ENCODE measurements around the gene LRMDA.

Gene LRMDA

GRCh38 chr10:76315240-76315639 lies 883.8 kb downstream of the LRMDA start:
- no peak for DNase-seq (ENCODE audit: low read depth, low spot score)
- Histone ChIP-seq H3K36me3 (ENCODE audit: control insufficient read depth, insufficient read depth, low read length) (no peaks in the 10 kb centered on the region), H3K9me3 (ENCODE audit: control insufficient read depth, insufficient read depth, low read length) (no peaks in the 10 kb centered on the region), H3K27me3 (ENCODE audit: control insufficient read depth, insufficient read depth, low read length) (no peaks in the 10 kb centered on the region), H3K4me1 (ENCODE audit: control insufficient read depth, insufficient read depth, low read length) (peaks cover 2% of the 10 kb centered on the region; the same call in 1 of the 2 replicates), H3K27ac (ENCODE audit: low read length) (no peak overlapping the region), H3K4me3 (ENCODE audit: low read length) (no peak overlapping the region)
- no CpG with 5 or more reads among the region's 14 CpGs for WGBS (ENCODE audit: insufficient coverage, insufficient read length)

- Histone ChIP-seq H3K36me3 (ENCODE audit: control insufficient read depth, insufficient read depth, low read length) (no peaks in the 10 kb centered on the region), H3K27ac (ENCODE audit: low read length) (no peak overlapping the region), H3K27me3 (ENCODE audit: control insufficient read depth, insufficient read depth, low read length) (no peaks in the 10 kb centered on the region), H3K4me3 (ENCODE audit: low read length) (no peak overlapping the region), H3K9me3 (ENCODE audit: control insufficient read depth, insufficient read depth, low read length) (no peaks in the 10 kb centered on the region), H3K4me1 (ENCODE audit: control insufficient read depth, insufficient read depth, low read length) (peaks cover 2% of the 10 kb centered on the region; the same call in 1 of the 2 replicates)
- DNase-seq (ENCODE audit: low read depth, low spot score) = no peak
- no CpG with 5 or more reads among the region's 12 CpGs for WGBS (ENCODE audit: insufficient coverage, insufficient read length)
Measured at GRCh38 chr10:76316234-76316633, 884.8 kb downstream of the LRMDA start.

GRCh38 chr10:76317078-76317477 lies 885.7 kb downstream of the LRMDA start:
- Histone ChIP-seq H3K9me3 (ENCODE audit: control insufficient read depth, insufficient read depth, low read length) (no peaks in the 10 kb centered on the region), H3K27ac (ENCODE audit: low read length) (no peak overlapping the region), H3K36me3 (ENCODE audit: control insufficient read depth, insufficient read depth, low read length) (no peaks in the 10 kb centered on the region), H3K4me3 (ENCODE audit: low read length) (no peak overlapping the region), H3K27me3 (ENCODE audit: control insufficient read depth, insufficient read depth, low read length) (no peaks in the 10 kb centered on the region), H3K4me1 (ENCODE audit: control insufficient read depth, insufficient read depth, low read length) (peaks cover 2% of the 10 kb centered on the region; the same call in 1 of the 2 replicates)
- WGBS (ENCODE audit: insufficient coverage, insufficient read length) = 100% methylated on average over 1 of the region's 4 CpGs
- no peak for DNase-seq (ENCODE audit: low read depth, low spot score)

GRCh38 chr10:76318211-76318610 lies 886.8 kb downstream of the LRMDA start:
- Histone ChIP-seq H3K27me3 (ENCODE audit: control insufficient read depth, insufficient read depth, low read length) (no peaks in the 10 kb centered on the region), H3K4me1 (ENCODE audit: control insufficient read depth, insufficient read depth, low read length) (peaks cover 2% of the 10 kb centered on the region; the same call in 1 of the 2 replicates), H3K27ac (ENCODE audit: low read length) (no peak overlapping the region), H3K9me3 (ENCODE audit: control insufficient read depth, insufficient read depth, low read length) (no peaks in the 10 kb centered on the region), H3K4me3 (ENCODE audit: low read length) (no peak overlapping the region), H3K36me3 (ENCODE audit: control insufficient read depth, insufficient read depth, low read length) (no peaks in the 10 kb centered on the region)
- DNase-seq (ENCODE audit: low read depth, low spot score) = no peak
- WGBS (ENCODE audit: insufficient coverage, insufficient read length) = no CpG with 5 or more reads among the region's 2 CpGs

GRCh38 chr10:76319661-76320060 lies 888.2 kb downstream of the LRMDA start:
- no peaks in the 10 kb centered on the region for H3K9me3 ChIP-seq (ENCODE audit: control insufficient read depth, insufficient read depth, low read length)
- WGBS (ENCODE audit: insufficient coverage, insufficient read length) = no CpG with 5 or more reads among the region's 4 CpGs

GRCh38 chr10:76324283-76324682 lies 892.9 kb downstream of the LRMDA start:
- WGBS (ENCODE audit: insufficient coverage, insufficient read length) = no CpG with 5 or more reads among the region's 6 CpGs
- DNase-seq (ENCODE audit: low read depth, low spot score) = no peak

More at GRCh38 chr10:76319661-76320060, 888.2 kb downstream of the LRMDA start:
- Histone ChIP-seq H3K4me1 (ENCODE audit: control insufficient read depth, insufficient read depth, low read length) (peaks cover 2% of the 10 kb centered on the region; the same call in 1 of the 2 replicates), H3K27ac (ENCODE audit: low read length) (no peak overlapping the region), H3K4me3 (ENCODE audit: low read length) (no peak overlapping the region), H3K36me3 (ENCODE audit: control insufficient read depth, insufficient read depth, low read length) (no peaks in the 10 kb centered on the region), H3K27me3 (ENCODE audit: control insufficient read depth, insufficient read depth, low read length) (no peaks in the 10 kb centered on the region)
- DNase-seq (ENCODE audit: low read depth, low spot score) = no peak

GRCh38 chr10:76327441-76327840 lies 896.0 kb downstream of the LRMDA start:
- DNase-seq (ENCODE audit: low read depth, low spot score) = no peak
- H3K36me3 ChIP-seq (ENCODE audit: control insufficient read depth, insufficient read depth, low read length) = no peaks in the 10 kb centered on the region
- H3K27me3 ChIP-seq (ENCODE audit: control insufficient read depth, insufficient read depth, low read length) = no peaks in the 10 kb centered on the region
- H3K9me3 ChIP-seq (ENCODE audit: control insufficient read depth, insufficient read depth, low read length) = no peaks in the 10 kb centered on the region
- no peaks in the 10 kb centered on the region for H3K4me1 ChIP-seq (ENCODE audit: control insufficient read depth, insufficient read depth, low read length)
- no peak overlapping the region for H3K4me3 ChIP-seq (ENCODE audit: low read length)
- no CpG with 5 or more reads among the region's 2 CpGs for WGBS (ENCODE audit: insufficient coverage, insufficient read length)
- no peak overlapping the region for H3K27ac ChIP-seq (ENCODE audit: low read length)

More at GRCh38 chr10:76324283-76324682, 892.9 kb downstream of the LRMDA start:
- Histone ChIP-seq H3K4me1 (ENCODE audit: control insufficient read depth, insufficient read depth, low read length) (no peaks in the 10 kb centered on the region), H3K36me3 (ENCODE audit: control insufficient read depth, insufficient read depth, low read length) (no peaks in the 10 kb centered on the region), H3K27ac (ENCODE audit: low read length) (no peak overlapping the region), H3K4me3 (ENCODE audit: low read length) (no peak overlapping the region), H3K27me3 (ENCODE audit: control insufficient read depth, insufficient read depth, low read length) (no peaks in the 10 kb centered on the region), H3K9me3 (ENCODE audit: control insufficient read depth, insufficient read depth, low read length) (no peaks in the 10 kb centered on the region)

- H3K4me3 ChIP-seq (ENCODE audit: low read length) = no peak overlapping the region
- H3K27ac ChIP-seq (ENCODE audit: low read length) = no peak overlapping the region
- H3K9me3 ChIP-seq (ENCODE audit: control insufficient read depth, insufficient read depth, low read length) = no peaks in the 10 kb centered on the region
- H3K4me1 ChIP-seq (ENCODE audit: control insufficient read depth, insufficient read depth, low read length) = no peaks in the 10 kb centered on the region
- H3K36me3 ChIP-seq (ENCODE audit: control insufficient read depth, insufficient read depth, low read length) = no peaks in the 10 kb centered on the region
- DNase-seq (ENCODE audit: low read depth, low spot score) = no peak
- H3K27me3 ChIP-seq (ENCODE audit: control insufficient read depth, insufficient read depth, low read length) = no peaks in the 10 kb centered on the region
- no CpG with 5 or more reads among the region's 2 CpGs for WGBS (ENCODE audit: insufficient coverage, insufficient read length)
Measured at GRCh38 chr10:76328348-76328747, 896.9 kb downstream of the LRMDA start.

GRCh38 chr10:76329891-76330575 lies 898.6 kb downstream of the LRMDA start:
- no CpG with 5 or more reads among the region's 5 CpGs for WGBS (ENCODE audit: insufficient coverage, insufficient read length)
- Histone ChIP-seq H3K27me3 (ENCODE audit: control insufficient read depth, insufficient read depth, low read length) (no peaks in the 10 kb centered on the region), H3K9me3 (ENCODE audit: control insufficient read depth, insufficient read depth, low read length) (no peaks in the 10 kb centered on the region), H3K4me1 (ENCODE audit: control insufficient read depth, insufficient read depth, low read length) (no peaks in the 10 kb centered on the region), H3K27ac (ENCODE audit: low read length) (no peak overlapping the region), H3K36me3 (ENCODE audit: control insufficient read depth, insufficient read depth, low read length) (no peaks in the 10 kb centered on the region), H3K4me3 (ENCODE audit: low read length) (no peak overlapping the region)
- no peak for DNase-seq (ENCODE audit: low read depth, low spot score)

GRCh38 chr10:76331742-76332141 lies 900.3 kb downstream of the LRMDA start:
- no CpG with 5 or more reads among the region's 4 CpGs for WGBS (ENCODE audit: insufficient coverage, insufficient read length)
- Histone ChIP-seq H3K27me3 (ENCODE audit: control insufficient read depth, insufficient read depth, low read length) (no peaks in the 10 kb centered on the region), H3K27ac (ENCODE audit: low read length) (no peak overlapping the region), H3K4me3 (ENCODE audit: low read length) (no peak overlapping the region), H3K9me3 (ENCODE audit: control insufficient read depth, insufficient read depth, low read length) (no peaks in the 10 kb centered on the region), H3K4me1 (ENCODE audit: control insufficient read depth, insufficient read depth, low read length) (peaks cover 1% of the 10 kb centered on the region; the same call in 1 of the 2 replicates), H3K36me3 (ENCODE audit: control insufficient read depth, insufficient read depth, low read length) (no peaks in the 10 kb centered on the region)
- DNase-seq (ENCODE audit: low read depth, low spot score) = no peak

- peaks cover 4% of the 10 kb centered on the region; the same call in 1 of the 2 replicates for H3K4me1 ChIP-seq (ENCODE audit: control insufficient read depth, insufficient read depth, low read length)
- H3K27ac ChIP-seq (ENCODE audit: low read length) = no peak overlapping the region
- no peak overlapping the region for H3K4me3 ChIP-seq (ENCODE audit: low read length)
- no peak for DNase-seq (ENCODE audit: low read depth, low spot score)
- H3K9me3 ChIP-seq (ENCODE audit: control insufficient read depth, insufficient read depth, low read length) = no peaks in the 10 kb centered on the region
- no CpG with 5 or more reads among the region's 2 CpGs for WGBS (ENCODE audit: insufficient coverage, insufficient read length)
- no peaks in the 10 kb centered on the region for H3K27me3 ChIP-seq (ENCODE audit: control insufficient read depth, insufficient read depth, low read length)
- H3K36me3 ChIP-seq (ENCODE audit: control insufficient read depth, insufficient read depth, low read length) = no peaks in the 10 kb centered on the region
Measured at GRCh38 chr10:76333326-76333725, 901.9 kb downstream of the LRMDA start.

Measured in iPS DF 6.9 (cell line).